ENCODE results near the gene CDCA3.

Gene CDCA3

DNA sequence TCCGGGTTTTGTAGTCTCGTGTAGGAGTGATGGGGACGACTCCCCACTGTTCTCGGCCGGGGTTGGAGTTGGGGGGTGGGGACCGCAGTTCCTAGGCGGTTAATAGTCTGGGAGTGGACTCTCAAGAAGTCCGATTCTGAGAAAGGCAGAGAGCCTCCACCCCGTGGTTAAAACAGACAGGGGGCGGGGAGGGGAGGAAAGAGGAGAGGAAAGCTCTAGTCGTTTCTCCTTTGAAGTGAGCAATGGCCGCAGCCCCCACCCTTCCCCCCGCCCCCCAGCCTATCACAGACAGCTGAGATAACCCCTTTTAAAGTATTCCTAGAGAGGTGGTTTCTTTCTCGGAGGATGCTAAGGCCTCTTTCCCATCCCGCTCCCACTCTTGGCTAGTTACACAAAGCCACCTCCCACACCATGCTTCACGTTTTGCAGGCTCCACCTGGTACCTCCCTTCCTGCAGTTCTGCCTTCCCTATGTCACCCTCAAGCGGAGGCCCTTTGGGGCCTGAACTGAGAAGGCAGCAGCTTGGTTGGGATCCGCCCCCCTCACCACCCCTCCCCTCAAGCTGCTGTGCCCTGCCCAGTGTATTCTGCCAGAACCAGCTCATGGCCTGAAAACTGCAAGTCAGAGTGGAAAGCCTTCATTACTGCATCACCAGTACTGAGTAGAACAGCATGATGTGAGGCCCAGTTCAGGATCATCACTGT lies 1.7 kb upstream of the CDCA3 start:
- no peak for DNase-seq (ENCODE audit: low read depth)

DNA sequence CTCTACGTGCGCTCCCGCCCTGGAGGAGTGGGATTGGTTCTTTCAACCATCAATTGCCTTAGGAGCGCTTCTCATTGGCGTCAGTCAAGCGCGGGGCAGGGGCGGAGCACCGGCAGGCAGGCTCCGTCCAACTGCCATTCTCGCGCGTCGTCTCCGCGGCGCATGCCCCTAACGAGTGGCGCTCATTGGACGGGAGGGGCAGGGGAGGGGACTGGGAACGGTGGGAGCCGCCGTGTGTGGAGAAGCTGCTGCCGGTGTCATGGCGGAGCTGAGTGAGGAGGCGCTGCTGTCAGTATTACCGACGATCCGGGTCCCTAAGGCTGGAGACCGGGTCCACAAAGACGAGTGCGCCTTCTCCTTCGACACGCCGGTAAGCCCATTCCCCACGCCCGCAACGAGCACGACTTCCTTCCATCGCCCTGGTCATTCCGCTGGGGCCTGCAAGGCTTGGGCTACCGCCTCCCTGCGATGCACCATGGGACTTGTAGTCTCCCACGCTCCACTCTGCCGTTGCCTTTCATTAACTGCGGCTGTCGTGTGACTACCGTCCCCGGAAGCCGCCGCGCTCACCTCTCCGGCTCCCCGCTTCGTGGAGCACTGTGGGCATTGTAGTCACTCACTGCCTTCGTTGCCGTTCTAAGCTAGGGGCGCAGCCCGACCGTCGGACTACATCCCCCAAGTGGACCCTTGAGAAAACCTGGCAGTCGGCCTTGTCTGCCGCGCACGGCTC lies 1.0 kb upstream of the CDCA3 start, which contains the start of gene USP5:
Gene USP5 (plus strand): TSS at position 230 of the 730 bp plus-strand sequence. CDS start 30 bp downstream, at position 260.
- DNase-seq (ENCODE audit: low read depth): peak; percentile 97

DNA sequence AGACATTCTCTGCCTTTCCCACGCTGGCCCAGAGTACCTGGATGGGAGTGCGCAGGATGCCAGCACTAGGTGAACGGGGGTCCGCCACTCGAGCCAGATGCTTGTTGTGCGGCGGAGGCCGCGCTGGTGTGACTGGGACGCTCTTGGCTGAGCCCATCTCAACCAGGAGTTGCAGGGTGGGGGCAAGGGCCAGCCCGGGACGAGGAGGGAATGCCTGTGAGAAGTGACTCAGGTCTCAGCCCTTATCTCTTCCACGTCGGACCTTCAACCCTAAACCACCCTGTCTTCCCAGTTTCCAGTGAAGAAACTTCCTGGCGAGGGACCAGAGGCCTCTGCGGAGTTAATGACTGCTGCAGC lies 312 bp downstream of the CDCA3 start:
- no peak for DNase-seq (ENCODE audit: low read depth)

DNA sequence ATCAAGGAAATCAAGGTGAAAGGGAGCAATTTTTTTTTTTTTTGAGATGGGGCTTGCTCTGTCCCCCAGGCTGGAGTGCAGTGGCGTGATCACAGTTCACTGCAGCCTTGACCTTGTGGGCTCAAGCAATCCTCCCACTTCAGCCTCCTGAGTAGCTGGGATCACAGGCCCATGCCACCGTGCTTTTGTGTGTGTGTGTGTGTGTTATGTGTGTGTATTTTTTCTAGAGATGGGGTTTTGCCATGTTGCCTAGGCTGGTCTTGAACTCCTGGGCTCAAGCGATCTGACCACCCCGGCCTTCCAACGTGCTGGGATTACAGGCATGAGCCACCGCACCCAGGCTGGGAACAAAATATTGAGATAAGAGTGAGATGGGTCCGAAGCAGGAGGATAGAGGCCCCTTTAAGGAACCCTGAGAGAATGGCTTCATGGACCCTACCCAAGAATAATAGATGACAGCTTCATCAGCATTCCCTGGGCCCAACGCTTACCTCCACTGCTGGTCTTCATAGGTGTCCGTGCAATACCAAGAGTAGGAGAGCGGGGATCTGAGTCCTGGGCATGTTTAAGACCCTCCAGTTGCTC lies 1.0 kb downstream of the CDCA3 start:
- no peak for DNase-seq (ENCODE audit: low read depth)

DNA sequence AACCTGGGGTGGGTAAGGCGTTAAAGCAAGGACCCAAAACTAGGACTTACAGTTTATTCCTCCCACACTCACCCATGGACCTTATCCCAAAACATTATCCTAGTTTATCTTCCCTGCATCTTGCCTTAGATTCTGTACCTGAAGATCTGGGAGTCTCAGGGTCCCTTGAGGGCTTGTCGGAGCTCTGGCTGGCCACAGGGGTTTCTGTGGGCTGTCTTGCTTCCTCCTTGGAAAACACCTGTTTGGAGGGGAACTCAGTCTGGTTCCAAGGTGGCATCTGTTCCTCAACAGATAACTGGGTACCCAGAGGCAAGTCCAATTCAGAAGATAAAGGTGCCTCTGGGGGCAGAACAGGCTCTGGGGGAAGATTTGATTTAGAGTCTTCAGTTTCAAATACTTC lies 1.7 kb downstream of the CDCA3 start:
- DNase-seq (ENCODE audit: low read depth): no peak

DNA sequence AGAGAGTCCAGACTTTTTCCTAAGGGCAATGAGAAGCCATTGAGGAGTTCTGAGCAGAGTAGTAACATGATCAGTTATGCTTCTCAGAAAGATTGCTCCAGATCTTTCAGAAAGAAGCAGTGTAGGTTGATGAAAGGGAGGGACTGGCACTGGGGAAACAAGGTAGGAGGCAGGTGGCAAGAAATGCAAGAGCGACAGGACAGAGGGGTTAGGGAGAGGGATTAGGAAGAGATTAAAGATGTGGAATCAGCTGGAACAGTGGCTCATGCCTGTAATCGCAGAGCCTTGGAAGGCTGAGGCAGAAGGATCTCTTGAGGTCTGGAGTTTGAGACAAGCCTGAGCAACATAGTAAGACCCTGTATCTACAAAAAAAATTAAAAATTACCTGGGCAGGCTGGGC lies 3.4 kb downstream of the CDCA3 start:
- no peak for DNase-seq (ENCODE audit: low read depth)

DNA sequence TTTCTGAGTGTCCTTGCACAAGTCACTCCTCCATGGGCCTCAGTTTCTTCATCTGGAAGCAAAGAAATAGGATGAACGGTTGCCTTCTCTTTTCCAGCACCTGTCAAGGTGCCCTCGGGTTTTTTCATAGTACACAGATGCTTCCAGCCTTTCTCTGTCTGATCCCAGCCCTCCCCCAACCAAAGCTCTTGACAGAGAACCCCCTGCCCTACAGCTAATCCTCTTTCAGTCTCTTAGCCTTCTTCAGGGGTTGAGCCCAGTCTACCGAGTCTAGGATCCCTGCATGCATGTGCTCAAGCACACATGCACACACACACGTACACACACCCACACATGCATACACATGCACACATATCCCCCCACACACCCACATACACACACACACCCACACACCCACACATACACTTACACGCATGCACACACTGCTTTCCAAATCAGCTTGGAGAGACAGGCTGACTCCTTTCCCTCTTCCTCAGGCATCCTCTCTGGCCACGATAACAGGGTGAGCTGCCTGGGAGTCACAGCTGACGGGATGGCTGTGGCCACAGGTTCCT lies 4.7 kb downstream of the CDCA3 start:
- no peak for DNase-seq (ENCODE audit: low read depth)

DNA sequence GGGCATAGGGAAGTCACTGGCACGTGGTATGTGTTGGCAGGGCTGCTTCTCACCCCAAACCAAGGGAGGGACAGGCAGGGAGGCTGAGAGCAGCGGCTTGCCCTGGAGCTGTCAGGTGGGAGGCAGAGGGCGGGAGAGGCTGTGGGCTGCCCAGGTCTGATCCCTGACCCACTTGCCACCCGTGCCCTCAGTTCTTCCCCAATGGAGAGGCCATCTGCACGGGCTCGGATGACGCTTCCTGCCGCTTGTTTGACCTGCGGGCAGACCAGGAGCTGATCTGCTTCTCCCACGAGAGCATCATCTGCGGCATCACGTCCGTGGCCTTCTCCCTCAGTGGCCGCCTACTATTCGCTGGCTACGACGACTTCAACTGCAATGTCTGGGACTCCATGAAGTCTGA lies 5.7 kb downstream of the CDCA3 start:
- DNase-seq (ENCODE audit: low read depth): no peak

DNA sequence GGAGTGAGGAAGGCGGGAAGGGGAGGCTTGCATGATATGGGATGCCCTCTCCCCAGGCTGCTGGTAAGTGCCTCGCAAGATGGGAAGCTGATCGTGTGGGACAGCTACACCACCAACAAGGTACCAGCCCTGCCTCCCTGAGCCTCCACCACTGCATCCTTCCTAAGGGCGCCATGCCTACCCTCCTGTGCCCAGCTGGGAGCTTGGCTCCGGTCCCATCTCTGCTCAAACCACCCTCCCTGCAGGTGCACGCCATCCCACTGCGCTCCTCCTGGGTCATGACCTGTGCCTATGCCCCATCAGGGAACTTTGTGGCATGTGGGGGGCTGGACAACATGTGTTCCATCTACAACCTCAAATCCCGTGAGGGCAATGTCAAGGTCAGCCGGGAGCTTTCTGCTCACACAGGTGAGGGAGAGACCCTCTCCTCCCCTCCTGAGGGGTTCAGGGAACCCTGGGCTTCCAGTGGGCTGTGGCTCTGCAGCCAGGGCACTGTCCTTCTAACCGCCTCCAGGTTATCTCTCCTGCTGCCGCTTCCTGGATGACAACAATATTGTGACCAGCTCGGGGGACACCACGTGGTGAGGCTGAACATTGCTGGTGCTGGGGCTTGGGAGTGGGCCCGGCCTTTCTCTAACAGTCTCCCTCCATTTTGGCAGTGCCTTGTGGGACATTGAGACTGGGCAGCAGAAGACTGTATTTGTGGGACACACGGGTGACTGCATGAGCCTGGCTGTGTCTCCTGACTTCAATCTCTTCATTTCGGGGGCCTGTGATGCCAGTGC lies 7.8 kb downstream of the CDCA3 start:
- DNase-seq (ENCODE audit: low read depth): no peak

DNA sequence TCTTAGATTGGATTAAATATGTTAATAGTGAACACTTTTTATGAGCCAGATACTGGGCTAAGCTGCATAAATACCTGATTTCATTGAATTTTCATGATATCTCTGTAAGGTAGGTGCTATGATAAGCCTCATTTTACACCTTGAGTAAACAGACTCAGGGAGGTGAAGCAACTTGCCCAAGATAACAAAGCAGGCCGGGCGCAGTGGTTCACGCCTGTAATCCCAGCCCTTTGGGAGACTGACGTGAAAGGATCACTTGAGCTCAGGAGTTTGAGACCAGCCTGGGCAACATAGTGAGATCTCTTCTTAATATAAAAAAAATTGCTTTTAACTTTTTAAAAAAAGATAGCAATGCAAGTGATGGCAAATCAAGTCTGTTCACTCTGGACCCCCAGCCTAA lies 9.0 kb downstream of the CDCA3 start:
- DNase-seq (ENCODE audit: low read depth): no peak

DNA sequence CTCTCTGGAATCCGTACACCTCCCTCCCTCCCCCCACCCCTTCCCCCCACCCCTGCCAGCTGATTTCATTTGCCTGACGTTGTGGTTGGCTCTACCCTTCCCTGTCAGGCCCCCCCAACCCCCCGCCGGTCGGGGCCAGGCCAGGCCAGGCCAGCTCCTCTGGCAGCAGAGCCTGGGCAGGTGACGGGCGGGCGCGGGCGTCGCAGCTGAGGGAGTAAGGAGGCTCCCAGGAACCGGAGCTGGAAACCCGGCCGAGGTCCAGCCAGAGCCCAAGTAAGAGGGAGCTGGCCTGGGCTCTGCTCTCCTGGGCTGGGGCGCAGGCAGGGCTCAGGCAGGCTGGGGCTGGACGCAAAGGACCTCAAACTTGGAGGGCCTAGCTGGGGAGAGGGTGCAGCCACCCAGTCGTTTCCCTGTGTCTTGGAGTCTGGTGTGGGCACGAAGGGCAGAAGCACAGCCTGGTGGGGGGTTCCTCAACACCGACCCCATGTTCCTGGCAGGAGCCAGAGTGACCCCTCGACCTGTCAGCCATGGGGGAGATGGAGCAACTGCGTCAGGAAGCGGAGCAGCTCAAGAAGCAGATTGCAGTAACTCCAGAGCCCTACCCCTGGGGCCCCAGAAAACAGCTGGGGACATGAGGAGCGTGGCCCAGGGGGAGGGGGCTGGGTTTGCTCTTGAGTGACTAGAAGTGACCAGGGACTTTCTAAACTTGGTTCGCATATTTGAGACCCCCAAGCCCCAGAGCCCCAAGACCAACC lies 10.1 kb downstream of the CDCA3 start, which contains the start of gene GNB3:
Gene GNB3 (plus strand): TSS at position 165 of the 755 bp plus-strand sequence. CDS start 363 bp downstream, at position 528.
- no peak for DNase-seq (ENCODE audit: low read depth)

DNA sequence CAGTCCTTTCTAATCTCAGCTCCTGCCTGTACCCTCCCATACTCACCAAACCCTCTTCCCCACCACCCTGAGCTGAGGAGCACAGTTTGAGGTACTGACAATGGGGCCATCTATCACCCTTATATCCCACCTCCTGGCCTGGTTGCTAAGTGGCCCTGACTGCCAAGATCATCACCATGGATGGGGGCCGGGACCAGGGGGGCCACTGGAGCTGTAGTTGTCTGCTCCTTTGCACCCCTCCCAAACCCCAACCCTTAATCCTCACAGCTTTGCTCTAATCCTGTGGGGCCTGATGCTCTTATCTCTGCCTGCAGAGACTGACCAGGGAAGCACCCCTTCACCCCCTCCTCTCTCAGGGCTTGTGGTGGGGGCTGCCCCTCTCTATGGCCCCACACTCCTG lies 10.8 kb downstream of the CDCA3 start:
- no peak for DNase-seq (ENCODE audit: low read depth)

DNA sequence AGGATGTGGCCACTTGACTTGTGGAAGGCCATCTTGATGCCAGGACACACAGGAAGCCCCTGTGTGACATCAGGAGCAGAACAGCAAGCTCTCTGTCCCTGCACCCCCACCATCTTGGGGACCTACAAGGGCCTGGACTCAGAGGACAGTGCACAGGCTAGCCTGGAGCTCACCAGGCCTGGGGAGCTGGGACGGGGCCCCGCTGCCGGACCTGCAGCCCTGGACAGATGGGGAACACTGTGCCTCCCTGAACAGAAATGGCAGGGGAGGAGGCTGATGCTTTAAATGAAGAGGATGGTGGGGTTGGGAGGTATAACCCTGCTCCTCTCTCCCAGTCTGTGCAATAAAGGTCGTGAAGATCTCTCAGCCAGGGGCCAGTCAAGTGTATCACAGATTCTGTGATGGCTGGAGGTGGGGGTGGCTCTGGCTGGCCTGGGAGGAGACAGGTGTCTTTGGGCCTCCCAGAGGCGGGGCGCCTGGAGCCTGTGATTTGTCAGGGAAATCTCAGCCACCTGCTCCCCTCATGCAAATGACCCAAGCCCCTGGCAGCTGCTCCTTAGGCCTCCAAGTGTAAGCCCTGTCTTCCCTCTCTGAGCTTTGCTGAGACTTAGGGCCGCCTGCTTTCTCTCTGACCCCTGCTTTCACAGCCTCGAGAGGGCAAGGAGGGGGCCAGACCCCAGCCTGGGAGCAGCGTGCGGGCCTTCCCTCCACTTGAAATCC lies 11.4 kb downstream of the CDCA3 start:
- DNase-seq (ENCODE audit: low read depth): no peak

DNA sequence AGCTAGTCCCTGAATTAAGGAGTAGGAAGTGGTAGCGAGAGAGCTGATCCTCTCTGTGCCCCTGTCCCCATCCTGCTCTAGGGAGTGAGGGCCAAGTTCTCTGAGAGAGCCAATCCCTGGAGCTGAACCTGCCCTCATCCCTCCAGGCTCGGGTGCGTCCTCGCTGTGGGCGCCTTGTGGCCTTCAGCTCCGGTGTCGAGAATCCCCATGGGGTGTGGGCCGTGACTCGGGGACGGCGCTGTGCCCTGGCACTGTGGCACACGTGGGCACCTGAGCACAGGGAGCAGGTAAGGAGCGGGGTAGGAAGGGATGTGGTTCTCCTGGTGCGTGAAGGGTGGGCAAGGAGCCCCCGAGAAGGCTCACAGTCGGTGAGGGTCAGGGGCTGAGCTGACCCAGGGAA lies 12.2 kb downstream of the CDCA3 start:
- no peak for DNase-seq (ENCODE audit: low read depth)

DNA sequence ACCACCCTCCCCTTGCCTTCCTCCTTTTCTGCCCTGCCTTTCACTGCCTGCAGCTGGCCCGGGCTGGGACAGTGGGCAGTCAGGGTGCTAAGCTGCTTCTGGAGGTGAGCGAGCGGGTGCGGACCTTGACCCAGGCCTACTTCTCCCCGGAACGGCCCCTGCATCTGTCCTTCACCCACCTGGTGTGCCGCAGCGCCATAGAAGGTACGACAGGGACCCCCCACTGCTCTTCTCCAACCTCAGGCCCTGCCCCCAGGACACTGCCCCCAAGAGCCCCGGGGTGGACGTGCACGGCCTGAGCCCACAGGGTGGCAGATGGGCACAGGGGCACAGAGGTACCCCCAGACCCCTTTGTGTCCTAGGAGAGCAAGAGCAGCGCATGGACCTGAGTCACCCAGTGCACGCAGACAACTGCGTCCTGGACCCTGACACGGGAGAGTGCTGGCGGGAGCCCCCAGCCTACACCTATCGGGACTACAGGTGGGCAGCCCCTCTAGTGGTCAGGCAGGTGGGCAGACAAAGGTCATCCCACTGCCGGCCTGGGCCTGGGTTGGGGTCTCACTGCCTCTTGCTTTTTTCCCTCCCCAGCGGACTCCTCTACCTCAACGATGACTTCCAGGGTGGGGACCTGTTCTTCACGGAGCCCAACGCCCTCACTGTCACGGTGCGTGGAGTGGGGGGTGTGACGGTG lies 13.6 kb downstream of the CDCA3 start:
- DNase-seq (ENCODE audit: low read depth): no peak

DNA sequence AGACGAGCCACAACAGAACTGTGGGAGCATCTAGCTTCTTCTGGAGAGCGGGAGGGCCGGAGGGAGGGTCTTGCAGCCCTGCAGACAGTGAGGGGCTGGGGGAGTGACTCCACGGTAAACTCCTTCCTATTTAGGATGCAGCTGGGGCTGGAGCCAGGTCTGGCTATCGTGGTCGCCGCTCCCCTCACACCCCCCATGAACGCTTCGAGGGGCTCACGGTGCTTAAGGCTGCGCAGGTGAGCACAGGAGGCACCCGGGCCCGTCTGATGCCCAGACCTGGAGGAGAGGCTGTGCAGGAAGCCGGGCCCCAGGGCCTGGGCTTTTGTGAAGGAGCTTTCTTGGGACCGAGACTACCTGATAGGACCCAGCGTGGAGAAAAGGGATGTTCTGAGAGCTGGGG lies 14.2 kb downstream of the CDCA3 start:
- DNase-seq (ENCODE audit: low read depth): no peak

DNA sequence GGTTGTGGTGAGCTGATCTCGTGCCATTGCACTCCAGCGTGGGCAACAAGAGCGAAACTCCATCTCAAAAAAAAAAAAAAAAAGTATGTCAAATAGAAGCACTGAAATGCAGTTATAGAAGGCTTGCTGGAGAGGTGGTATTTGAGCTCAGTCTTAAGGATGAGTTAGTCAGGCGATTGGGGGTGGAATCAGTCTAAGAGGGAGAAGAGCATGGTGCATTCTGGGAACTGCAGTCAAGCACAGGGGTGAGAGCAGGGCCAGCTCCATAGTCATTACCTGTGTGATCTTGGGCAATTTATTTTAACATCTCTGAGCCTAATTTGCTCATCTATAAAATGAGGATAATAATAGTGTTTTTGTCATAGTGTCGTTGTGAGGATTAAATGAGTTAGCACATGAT lies 16.2 kb downstream of the CDCA3 start:
- DNase-seq (ENCODE audit: low read depth): no peak

DNA sequence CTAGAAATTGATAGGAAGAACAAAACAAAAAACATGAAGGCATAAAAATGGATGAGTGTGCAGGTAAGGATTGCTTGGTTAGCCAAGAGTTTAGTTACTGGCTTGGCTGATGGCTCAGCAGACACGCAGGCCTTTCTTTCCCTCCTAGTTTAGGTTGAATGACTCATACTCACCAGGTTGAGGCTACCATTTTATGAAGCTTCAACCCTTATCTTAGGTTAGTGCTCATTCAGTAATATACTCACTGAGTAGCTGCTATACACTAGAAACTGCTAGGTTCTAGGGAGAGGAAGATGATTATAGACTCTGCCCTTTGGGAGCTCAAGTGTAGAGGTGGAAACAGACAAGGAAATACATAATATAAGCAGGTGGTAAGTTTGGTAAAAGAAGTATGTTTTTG lies 16.8 kb downstream of the CDCA3 start:
- DNase-seq (ENCODE audit: low read depth): no peak

DNA sequence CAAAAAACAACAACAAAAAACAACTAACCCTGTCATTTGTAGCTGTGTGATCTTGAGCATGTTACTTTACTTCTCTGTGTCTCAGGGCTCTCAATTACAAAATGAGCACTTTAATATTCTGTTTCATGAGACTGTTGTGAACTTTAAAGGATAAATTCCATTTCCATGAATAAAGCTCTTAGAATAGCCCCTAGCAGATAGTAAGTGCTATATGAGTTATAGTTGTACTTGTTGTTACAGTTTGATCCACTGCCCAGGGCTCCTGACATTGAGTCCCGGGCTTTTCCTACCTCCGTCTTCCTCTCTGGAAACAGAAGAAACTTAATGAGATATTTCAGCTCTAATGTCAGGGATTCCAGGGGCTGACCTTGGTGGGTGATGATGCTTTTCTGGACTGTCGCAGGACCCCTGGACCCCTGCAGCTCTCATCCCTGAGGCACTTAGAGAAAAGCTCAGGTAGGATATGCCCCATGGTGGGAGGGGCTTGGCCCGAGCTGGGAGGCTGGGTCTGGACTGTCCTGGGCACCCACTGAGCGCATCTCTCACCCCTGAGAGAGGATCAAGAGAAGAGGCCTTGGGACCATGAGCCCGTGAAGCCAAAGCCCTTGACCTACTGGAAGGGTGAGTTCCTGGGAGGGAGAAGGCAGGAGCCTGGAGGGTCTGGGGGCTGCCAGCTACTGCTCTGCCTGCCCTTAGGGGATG lies 17.7 kb downstream of the CDCA3 start:
- no peak for DNase-seq (ENCODE audit: low read depth)

DNA sequence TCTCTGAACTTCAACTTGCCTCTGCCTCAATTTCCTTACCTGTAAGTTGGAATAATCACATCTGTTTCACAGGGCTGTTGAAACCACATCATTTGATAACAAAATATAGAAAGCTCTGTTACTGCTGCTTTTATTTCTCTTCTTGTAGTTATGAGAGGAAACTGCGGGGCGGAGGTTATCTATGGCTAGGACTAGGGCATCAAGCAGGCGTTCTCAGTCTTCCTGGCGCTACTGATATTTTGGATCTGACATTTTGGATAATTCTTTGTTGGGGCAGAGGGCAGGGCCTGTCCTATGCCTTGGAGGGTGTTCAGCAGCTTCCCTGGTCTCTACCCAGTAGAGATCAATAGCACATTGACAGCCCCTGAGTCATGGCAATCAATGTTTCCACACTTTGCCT lies 19.0 kb downstream of the CDCA3 start:
- DNase-seq (ENCODE audit: low read depth): no peak

Measured in stimulated activated CD8-positive, alpha-beta memory T cell treated with anti-CD3 and anti-CD28 coated beads, Interleukin-4, amount 100 ng/mL, for 24 hours (primary cell).